Suppressor macrophage (primary cell): ENCODE measurements around the gene PAX9.
"Not testable (repeated sequence)": the region's sequence is repeated elsewhere in the genome, so short reads cannot be mapped to it uniquely, and the experiment has no call there.

Source experiments
- DNase-seq, 4 experiments: peaks; one replicate each; pipeline ENCODE4 v3.0.0-alpha.2; 2020 to 2022

The PAX9 gene

GRCh38 chr14:36674659-36675058, 13.0 kb downstream of the PAX9 start:
- DNase-seq, result no peak

DNA sequence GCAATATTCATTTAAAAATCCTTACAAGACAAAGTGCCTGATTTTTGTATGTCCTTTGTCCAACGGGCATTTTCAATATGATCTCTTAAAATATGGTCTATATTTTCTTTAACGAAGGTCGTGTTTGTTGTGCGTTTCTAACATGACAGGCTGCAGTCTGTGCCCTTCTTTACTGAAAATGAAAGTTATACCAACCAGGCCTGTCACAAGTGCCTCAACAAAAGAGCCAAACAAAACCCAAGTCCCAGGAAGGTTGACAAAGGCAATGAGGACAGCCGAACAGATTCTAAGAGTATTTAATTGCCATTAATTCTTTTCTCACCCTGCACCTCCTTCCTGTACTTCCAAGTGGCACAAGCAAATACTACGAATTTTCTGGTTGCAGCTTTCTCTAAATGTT, 13.9 kb downstream of the PAX9 start:
- DNase-seq, result no peak

GRCh38 chr14:36676236-36676635, 14.6 kb downstream of the PAX9 start:
- DNase-seq, result no peak

- no peak for DNase-seq
These were observed 20.7 kb downstream of the PAX9 start for GRCh38 chr14:36682338-36682737.

DNA sequence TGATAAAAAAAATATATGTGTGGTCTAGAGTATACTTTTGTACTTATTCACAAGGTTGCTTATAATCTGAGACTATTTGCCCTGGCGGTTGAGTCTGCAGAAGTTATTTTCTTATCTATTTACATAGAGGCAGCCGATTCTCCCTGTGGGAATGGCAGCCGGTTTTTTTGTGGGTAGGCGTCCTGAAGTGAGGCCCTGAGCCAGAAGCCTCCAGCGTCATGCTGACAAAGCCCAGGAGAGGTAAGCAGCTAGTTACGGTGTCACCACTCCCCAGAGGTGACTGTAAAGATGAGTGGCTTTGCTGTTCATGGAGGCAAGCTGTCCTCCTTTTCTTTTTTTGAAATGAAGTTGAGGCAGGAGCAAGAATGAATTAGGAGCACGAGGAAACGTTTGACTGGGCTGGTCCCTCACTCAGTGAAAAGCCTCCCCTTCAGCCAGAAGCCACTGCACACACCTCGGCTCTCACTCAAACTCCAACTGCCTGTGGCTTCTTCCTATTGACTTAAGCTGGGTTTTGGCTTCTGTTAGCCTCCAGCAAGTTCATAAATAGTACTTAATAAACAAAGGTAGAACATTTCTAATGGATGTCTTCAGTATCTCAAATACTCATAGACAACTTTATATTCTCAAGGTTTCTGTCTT, 21.5 kb downstream of the PAX9 start:
- no peak for DNase-seq

DNA sequence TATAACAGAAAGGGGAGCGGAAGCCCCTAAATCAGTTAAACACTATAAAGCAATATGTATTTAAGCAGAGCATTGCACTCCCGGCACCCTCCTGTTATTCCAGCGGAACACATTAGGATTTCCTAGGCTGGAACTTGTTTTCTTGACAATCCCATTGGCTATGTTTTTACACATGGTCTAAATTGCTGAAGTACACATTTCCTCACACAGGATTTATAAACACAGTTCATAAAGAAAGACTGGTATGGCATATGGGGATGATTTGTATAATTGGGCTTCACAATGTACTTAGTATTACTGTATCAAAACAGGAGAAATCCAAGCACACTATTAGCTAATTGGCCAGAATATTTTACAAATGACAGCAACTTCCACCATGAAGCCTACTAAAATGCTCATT, 23.3 kb downstream of the PAX9 start:
- DNase-seq, result no peak

DNA sequence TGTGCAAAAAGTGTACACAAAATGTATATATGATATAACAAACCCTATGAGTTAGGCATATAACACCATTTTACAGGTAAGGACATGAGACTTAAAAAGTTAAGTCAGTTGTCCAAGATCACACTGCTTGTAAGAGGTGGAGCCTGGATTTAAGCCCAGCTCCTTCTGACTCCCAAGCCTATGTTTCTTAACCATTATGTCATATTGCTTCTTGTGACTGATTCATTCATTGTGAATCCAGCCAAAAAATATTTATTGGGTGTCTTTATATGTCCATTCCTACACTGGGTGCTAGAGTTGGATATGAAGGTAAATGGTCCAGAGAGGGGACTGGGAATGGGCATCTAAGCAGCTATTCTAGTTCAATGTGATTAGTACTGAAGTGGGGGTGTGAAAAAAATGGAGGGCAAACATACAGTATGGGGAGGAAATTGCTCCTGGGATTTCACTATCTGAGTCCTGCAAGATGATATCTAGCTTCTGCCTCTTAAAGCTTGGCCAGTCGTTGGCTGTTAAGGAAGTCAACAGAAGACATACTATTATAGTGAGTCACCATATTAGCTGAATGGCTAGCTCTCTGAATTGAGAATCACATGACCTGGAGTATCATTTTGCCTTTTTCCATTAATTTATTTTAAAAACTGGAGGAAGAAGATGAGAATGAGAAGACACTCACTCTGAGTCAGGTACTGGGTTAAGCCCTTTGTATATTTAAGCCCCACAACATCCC, 28.8 kb downstream of the PAX9 start:
- no peak for DNase-seq

- DNase-seq, result not testable (repeated sequence)
These were observed 37.8 kb downstream of the PAX9 start for GRCh38 chr14:36699420-36699819.

DNA sequence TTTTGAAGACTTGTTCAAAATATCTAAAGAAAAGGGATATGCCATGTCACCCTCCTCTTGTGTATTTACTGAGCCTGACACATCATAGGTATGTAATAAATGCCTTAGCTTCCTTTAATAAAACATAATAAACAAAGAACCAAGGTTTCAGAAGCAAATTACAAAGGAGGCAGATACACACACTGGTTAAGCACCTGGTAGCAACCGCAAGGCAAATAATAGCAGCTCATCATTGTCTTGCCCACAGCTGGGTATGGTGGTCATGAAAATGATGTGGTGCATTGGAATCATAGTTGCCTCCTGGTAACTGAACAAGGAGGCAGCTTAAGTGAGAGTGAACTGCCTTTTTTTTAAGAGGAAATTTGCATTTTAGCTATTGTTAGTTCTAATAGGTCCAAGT, 39.0 kb downstream of the PAX9 start:
- no peak for DNase-seq

GRCh38 chr14:36701132-36701531, 39.5 kb downstream of the PAX9 start:
- no peak for DNase-seq

DNA sequence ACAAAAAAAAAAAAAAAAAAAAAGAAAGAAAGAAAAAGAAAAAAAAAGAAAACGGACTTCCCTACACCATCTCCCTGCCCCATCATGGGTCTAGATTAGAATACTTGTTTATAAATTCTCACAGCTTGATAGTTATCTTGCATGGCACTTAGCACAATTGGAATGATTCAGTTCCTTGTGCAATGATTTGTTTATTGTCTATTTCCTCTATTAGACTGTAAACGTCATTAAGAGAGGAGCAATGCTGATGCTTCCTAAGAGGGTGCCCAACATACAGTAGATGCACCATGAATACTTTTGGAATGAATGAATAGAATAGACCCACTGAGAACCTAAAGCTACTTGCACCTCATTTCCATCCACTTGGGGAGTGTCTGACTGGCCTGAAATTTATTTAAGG, 40.8 kb downstream of the PAX9 start:
- DNase-seq, result no peak

- no peak for DNase-seq
These were observed 45.9 kb downstream of the PAX9 start for GRCh38 chr14:36707570-36707969.

DNA sequence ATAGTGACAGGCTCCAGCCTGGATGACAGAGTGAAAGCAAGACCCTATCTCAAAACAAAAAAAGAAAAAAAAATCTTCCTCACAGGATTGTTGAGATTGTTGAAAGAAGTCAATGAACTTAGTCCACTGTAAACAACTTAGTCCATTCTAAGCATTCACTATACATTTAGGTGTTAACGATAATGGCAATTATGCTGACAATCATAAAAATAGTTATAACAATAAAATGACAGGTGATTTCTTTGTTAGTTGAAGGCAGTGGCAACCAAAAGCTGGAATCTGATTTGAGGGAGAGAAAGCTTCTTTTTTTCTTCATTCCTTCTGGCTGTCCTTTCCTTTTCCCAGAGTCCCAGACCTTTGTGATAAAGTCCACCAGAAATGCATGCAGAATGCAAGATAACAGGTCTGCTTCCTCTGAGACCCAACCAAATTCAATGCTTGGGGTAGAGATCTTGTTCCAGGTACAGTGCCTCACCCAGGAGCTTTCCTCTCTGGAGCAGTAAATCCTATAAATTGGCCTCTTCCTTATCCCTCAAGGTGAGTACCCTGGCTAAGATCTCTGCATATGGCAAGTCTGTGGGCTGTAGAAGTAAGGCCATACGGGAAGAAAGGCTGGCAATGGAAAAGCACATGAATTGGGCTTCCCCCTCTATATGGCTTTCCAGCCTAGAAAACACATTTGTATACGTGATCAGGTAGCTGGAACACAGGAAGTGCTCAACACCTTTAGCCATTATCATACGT, 52.5 kb downstream of the PAX9 start:
- no peak for DNase-seq

GRCh38 chr14:36716614-36717184, 55.0 kb downstream of the PAX9 start:
- no peak for DNase-seq

- no peak for DNase-seq
These were observed 55.7 kb downstream of the PAX9 start for GRCh38 chr14:36717363-36717762.

DNA sequence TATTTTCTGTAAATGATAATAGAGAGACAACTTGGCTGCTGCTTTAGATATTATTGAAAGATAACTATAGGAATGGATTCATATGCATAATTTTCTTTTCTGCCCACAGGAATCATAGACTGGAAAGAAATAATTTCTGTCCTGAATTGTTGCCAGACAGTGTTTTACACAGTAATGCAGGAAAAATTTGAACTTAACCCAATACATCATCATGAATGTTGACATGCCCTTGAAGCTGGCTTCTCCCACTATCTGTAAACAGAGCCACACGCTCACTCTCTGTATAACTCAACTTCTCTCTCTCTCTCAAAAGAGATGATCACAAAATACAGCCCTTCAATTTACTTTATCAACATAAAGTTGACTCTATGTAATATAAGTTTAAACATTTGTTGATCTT, 56.6 kb downstream of the PAX9 start:
- no peak for DNase-seq

- DNase-seq, result no peak
These were observed 58.2 kb downstream of the PAX9 start for GRCh38 chr14:36719823-36720222.

GRCh38 chr14:36720657-36721056, 59.0 kb downstream of the PAX9 start:
- no peak for DNase-seq

- DNase-seq, result no peak
These were observed 60.2 kb downstream of the PAX9 start for GRCh38 chr14:36721877-36722276.

DNA sequence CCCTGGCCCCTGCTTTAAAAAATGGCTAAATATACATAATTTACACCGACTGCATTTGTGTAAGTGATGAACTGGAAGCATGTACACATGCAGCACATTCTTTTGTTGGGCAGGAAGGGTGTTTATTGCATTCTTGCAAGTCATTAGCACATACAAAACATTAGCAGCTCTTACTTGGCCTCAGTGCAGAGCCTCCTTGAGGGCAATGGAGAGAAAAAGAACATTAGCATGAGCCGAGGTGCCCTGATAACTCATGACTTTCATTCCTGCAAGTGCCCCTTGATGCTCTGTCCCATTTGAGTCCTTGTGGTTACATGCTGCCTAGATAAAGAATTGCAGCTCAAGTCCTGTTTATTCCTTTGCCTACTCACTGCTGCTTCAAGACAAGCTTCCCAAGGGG, 61.9 kb downstream of the PAX9 start:
- DNase-seq, result no peak

GRCh38 chr14:36724162-36724561, 62.5 kb downstream of the PAX9 start:
- no peak for DNase-seq

DNA sequence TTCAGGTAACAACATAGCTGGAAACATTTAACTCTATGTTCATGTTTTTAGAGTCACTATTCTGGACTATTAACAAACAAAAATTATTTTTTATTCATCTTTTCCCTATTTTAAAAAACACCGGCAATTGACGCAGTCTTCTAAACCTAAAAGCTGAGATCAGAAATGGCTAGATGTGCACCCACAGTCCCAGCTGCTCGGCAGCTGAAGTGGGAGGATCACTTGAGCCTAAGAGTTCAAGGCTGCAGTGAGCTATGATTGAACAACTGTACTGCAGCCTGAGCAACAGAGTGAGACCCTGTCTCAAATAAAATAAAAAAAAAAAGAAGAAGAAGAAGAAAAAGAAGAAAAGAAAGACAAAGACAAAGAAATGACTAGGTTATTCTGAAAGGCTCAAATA, 64.5 kb downstream of the PAX9 start:
- no peak for DNase-seq
